Neural cell (in vitro differentiated cells): ENCODE measurements around the gene MRPL10. TPM values are rescaled to one million over a fixed set of nuclear protein-coding genes. Genes with fewer than 3 reads are reported as not detected.
A peak's percentile ranks its signal among the peaks of the same experiment; 100 is the strongest.

Source experiments
- H2AFZ ChIP-seq: fragments of 200-600, 300-800 bp; sonication (generic), shearing (Covaris generic); 2 replicates; pipeline ENCODE4 v1.6.0; 2014; ENCODE audit warnings: low read depth, mild to moderate bottlenecking, antibody characterized with exemption, low read length, moderate library complexity
- H3F3A ChIP-seq: fragments of 200-600 bp; shearing (Covaris generic); 2 replicates; pipeline ENCODE4 v1.6.1; 2016; ENCODE audit warnings: mild to moderate bottlenecking, moderate library complexity, mixed read lengths, antibody characterized with exemption, low read length; ENCODE audit not compliant: insufficient read depth, poor library complexity, severe bottlenecking
- H3K27ac ChIP-seq: fragments of 200-600, 300-800 bp; sonication (generic), shearing (Covaris generic); 2 replicates; pipeline ENCODE4 v1.5.1; 2014; ENCODE audit warnings: mild to moderate bottlenecking, low read length, moderate library complexity
- H3K27me3 ChIP-seq: fragments of 300-800, 200-600 bp; sonication (generic), shearing (Covaris generic); 2 replicates; pipeline ENCODE4 v1.6.0; 2014; ENCODE audit warnings: mild to moderate bottlenecking, low read depth, low read length, moderate library complexity; ENCODE audit not compliant: insufficient read depth
- H3K36me3 ChIP-seq: fragments of 300-800, 200-600 bp; sonication (generic), shearing (Covaris generic); 2 replicates; pipeline ENCODE4 v1.5.1; 2014; ENCODE audit warnings: mild to moderate bottlenecking, antibody characterized with exemption, low read length, moderate library complexity; ENCODE audit not compliant: insufficient read depth
- H3K4me2 ChIP-seq: fragments of 300-800, 200-600 bp; sonication (generic), shearing (Covaris generic); 2 replicates; pipeline ENCODE4 v1.6.0; 2014; ENCODE audit warnings: mild to moderate bottlenecking, low read length
- H3K4me3 ChIP-seq: fragments of 300-800, 200-600 bp; sonication (generic), shearing (Covaris generic); 2 replicates; pipeline ENCODE4 v1.5.1; 2014; ENCODE audit warnings: mild to moderate bottlenecking, low read length, moderate library complexity
- H3K79me2 ChIP-seq: fragments of 200-600 bp; shearing (Covaris generic); replicated peaks from 2 replicates; pipeline ENCODE4 v1.6.0; 2014; ENCODE audit warnings: mild to moderate bottlenecking, low read length, moderate library complexity; ENCODE audit not compliant: insufficient read depth
- H3K9ac ChIP-seq: fragments of 300-800, 200-600 bp; sonication (generic), shearing (Covaris generic); 2 replicates; pipeline ENCODE4 v1.6.1; 2016; ENCODE audit warnings: mild to moderate bottlenecking, low read length, mixed read lengths
- H3K9me2 ChIP-seq: fragments of 200-600 bp; shearing (Covaris generic); 2 replicates; pipeline ENCODE4 v1.6.1; 2016; ENCODE audit warnings: mild to moderate bottlenecking, low read length, mixed read lengths; ENCODE audit not compliant: insufficient read depth
- H3K9me3 ChIP-seq: fragments of 200-600, 300-800 bp; sonication (generic), shearing (Covaris generic); 2 replicates; pipeline ENCODE4 v1.6.1; 2016; ENCODE audit warnings: mild to moderate bottlenecking, mixed run types, low read length, moderate library complexity, mixed read lengths
- H4K20me1 ChIP-seq: fragments of 200-600 bp; shearing (Covaris generic); 2 replicates; pipeline ENCODE4 v1.6.1; 2016; ENCODE audit warnings: mild to moderate bottlenecking, mixed run types; ENCODE audit not compliant: insufficient read depth
- CTCF ChIP-seq: fragments of 450-650 bp; IDR thresholded peaks from 2 replicates; pipeline ENCODE4 v1.5.1; 2014; ENCODE audit warnings: antibody characterized with exemption, mild to moderate bottlenecking, moderate library complexity; ENCODE audit not compliant: poor library complexity, severe bottlenecking
- EP300 ChIP-seq: fragments of 450-650 bp; conservative IDR thresholded peaks from 2 replicates; pipeline ENCODE4 v1.6.1; 2014; ENCODE audit warnings: antibody characterized with exemption, mild to moderate bottlenecking, moderate library complexity; ENCODE audit not compliant: poor library complexity, severe bottlenecking
- EZH2 ChIP-seq: fragments of 200-600, 300-800 bp; shearing (Covaris generic), sonication (generic); IDR thresholded peaks from 2 replicates; pipeline ENCODE4 v1.6.1; 2014; ENCODE audit warnings: antibody characterized with exemption, low read length, borderline replicate concordance, mild to moderate bottlenecking; ENCODE audit not compliant: insufficient read depth, poor library complexity, severe bottlenecking
- MXI1 ChIP-seq: fragments of 450-650 bp; conservative IDR thresholded peaks from 2 replicates; pipeline ENCODE4 v1.6.1; 2014; ENCODE audit warnings: antibody characterized with exemption, mild to moderate bottlenecking; ENCODE audit not compliant: poor library complexity, severe bottlenecking
- POLR2AphosphoS5 ChIP-seq: IDR thresholded peaks from 2 replicates; pipeline ENCODE4 v1.6.1; 2012
- RAD21 ChIP-seq: fragments of 450-650 bp; conservative IDR thresholded peaks from 2 replicates; pipeline ENCODE4 v1.6.1; 2014; ENCODE audit warnings: antibody characterized with exemption, mild to moderate bottlenecking, moderate library complexity
- REST ChIP-seq: IDR thresholded peaks from 2 replicates; pipeline ENCODE4 v1.6.1; 2012; ENCODE audit warnings: borderline replicate concordance
- SMC3 ChIP-seq: fragments of 450-650 bp; conservative IDR thresholded peaks from 2 replicates; pipeline ENCODE4 v1.6.1; 2014; ENCODE audit warnings: antibody characterized with exemption, mild to moderate bottlenecking, moderate library complexity; ENCODE audit not compliant: poor library complexity
- TAF1 ChIP-seq: IDR thresholded peaks from 2 replicates; pipeline ENCODE4 v1.6.1; 2012; ENCODE audit warnings: low read depth
- polyA plus RNA-seq: library from polyadenylated mRNA; depleted of rRNA; stranded (reverse); fragments of >200 nt; gene quantifications from 2 replicates; pipeline ENCODE4 v1.2.3, GENCODE V29; 2014

Gene MRPL10
- polyA plus RNA-seq, 1 donor from 2014 or later, result 34.2 TPM

GRCh38 chr17:47791025-47791424, 40.3 kb downstream of the MRPL10 start:
- Histone ChIP-seq H4K20me1 (no peaks in the 10 kb centered on the region), H3K9me3 (no peaks in the 10 kb centered on the region), H2AFZ (no peak overlapping the region), H3K27me3 (peaks cover 84% of the 10 kb centered on the region), H3F3A (no peaks in the 10 kb centered on the region), H3K79me2 (no peaks in the 10 kb centered on the region), H3K27ac (no peak overlapping the region), H3K9ac (no peak overlapping the region), H3K4me2 (no peak overlapping the region), H3K9me2 (no peaks in the 10 kb centered on the region), H3K4me3 (no peak overlapping the region), H3K36me3 (no peaks in the 10 kb centered on the region)
- no peak for TF ChIP-seq CTCF
- no peak for TF ChIP-seq POLR2AphosphoS5
- TF ChIP-seq EZH2, result no peak

- H3K4me2 ChIP-seq, result no peak overlapping the region
- H3K9ac ChIP-seq, result peak overlapping the region; percentile 50
- TF ChIP-seq SMC3, result peak; percentile 65
- TF ChIP-seq EZH2, result no peak
- no peak for TF ChIP-seq POLR2AphosphoS5
- TF ChIP-seq TAF1, result no peak
- peak; percentile 58 for TF ChIP-seq MXI1
- no peak for TF ChIP-seq REST
- peak; percentile 68 for TF ChIP-seq CTCF
- no peak for TF ChIP-seq EP300
- TF ChIP-seq RAD21, result peak; percentile 68
- H2AFZ ChIP-seq, result no peak overlapping the region
- peaks cover 81% of the 10 kb centered on the region for H3K27me3 ChIP-seq
- no peak overlapping the region for H3K27ac ChIP-seq
- H3K79me2 ChIP-seq, result no peaks in the 10 kb centered on the region
- no peaks in the 10 kb centered on the region for H3K9me3 ChIP-seq
- H3F3A ChIP-seq, result no peaks in the 10 kb centered on the region
- peak overlapping the region; percentile 71 for H3K4me3 ChIP-seq
- H4K20me1 ChIP-seq, result no peaks in the 10 kb centered on the region
- no peaks in the 10 kb centered on the region for H3K9me2 ChIP-seq
- no peaks in the 10 kb centered on the region for H3K36me3 ChIP-seq
Observed at GRCh38 chr17:47789611-47790561, 41.5 kb downstream of the MRPL10 start.
